GM12878 (cell line): ENCODE results near the gene GRM3. TPM values are rescaled to one million over a fixed set of nuclear protein-coding genes. Genes with fewer than 3 reads are reported as not detected.

Experiments
- ATAC-seq: fragments of 200-7000 bp; cut with Tn5 transposase; 3 replicates; pipeline ENCODE4 v1.9.1; 2020; ENCODE audit warnings: mild to moderate bottlenecking, moderate library complexity
- BruUV-seq: library from RNA; stranded (reverse); fragments of 400-500 nt; replicated peaks from 2 replicates; lab custom pipeline; 2021; lab: Mats Ljungman, UMichigan
- CTCF ChIA-PET: fragments of 300-600 bp; sonication (Branson Sonifier 250); formaldehyde crosslinking; extraction: SDS; loops from one replicate; lab custom pipeline; 2021; ENCODE audit warnings: inconsistent platforms; lab: Yijun Ruan, JAX
- POLR2A ChIA-PET: fragments of 350-600 bp; formaldehyde crosslinking; extraction: SDS; loops from one replicate; lab custom pipeline; 2021; ENCODE audit warnings: inconsistent platforms; lab: Charles Lee
- RAD21 ChIA-PET: fragments of 300-600 bp; sonication (Branson Sonifier 250); formaldehyde crosslinking; loops from one replicate; lab custom pipeline; 2023; ENCODE audit warnings: antibody characterized with exemption; ENCODE audit not compliant: unreplicated experiment; lab: Charles Lee
- SMC1A ChIA-PET: fragments of 300-600 bp; sonication (Branson Sonifier 250); formaldehyde crosslinking; loops from one replicate; lab custom pipeline; 2023; ENCODE audit not compliant: unreplicated experiment, uncharacterized antibody; lab: Charles Lee
- DNase-seq: peaks from one replicate; pipeline ENCODE4 v3.0.0-alpha.2; 2011; ENCODE audit warnings: low read depth, low spot score
- FAIRE-seq: peaks from 3 replicates; lab custom pipeline; 2011; peaks lifted over from hg19 to GRCh38; lab: Jason Lieb, UNC
- H2AFZ ChIP-seq: 2 replicates; pipeline ENCODE4 v1.6.0; 2011; ENCODE audit warnings: low read depth, low read length, control low read depth; ENCODE audit not compliant: control insufficient read depth
- H3K27ac ChIP-seq: 2 replicates; pipeline ENCODE4 v1.5.1; 2011; ENCODE audit warnings: control low read depth; ENCODE audit not compliant: control insufficient read depth, insufficient read depth
- H3K27me3 ChIP-seq, 2 experiments: replicated peaks in 1 of 2; 2 replicates each; pipeline versions ENCODE4 v1.6.0 to v1.6.1; 2011; ENCODE audit warnings: low read length in 1 of 2; ENCODE audit not compliant: control insufficient read depth in 2 of 2, insufficient read depth in 2 of 2
- H3K36me3 ChIP-seq, 2 experiments: 2 replicates each; pipeline ENCODE4 v1.5.1; 2011; ENCODE audit warnings: low read length in 1 of 2; ENCODE audit not compliant: control insufficient read depth in 2 of 2, insufficient read depth in 2 of 2
- H3K4me1 ChIP-seq: 2 replicates; pipeline ENCODE4 v1.6.1; 2011; ENCODE audit warnings: mild to moderate bottlenecking, low read length, moderate library complexity, mixed read lengths; ENCODE audit not compliant: control insufficient read depth, insufficient read depth
- H3K4me2 ChIP-seq: 2 replicates; pipeline ENCODE4 v1.6.0; 2011; ENCODE audit warnings: control low read depth; ENCODE audit not compliant: control insufficient read depth, insufficient read depth
- H3K4me3 ChIP-seq: fragments of 200-600 bp; sonication (generic); 2 replicates; pipeline ENCODE4 v1.5.1; 2016
- H3K79me2 ChIP-seq: 2 replicates; pipeline ENCODE4 v1.6.0; 2011; ENCODE audit warnings: low read length; ENCODE audit not compliant: control insufficient read depth, insufficient read depth
- H3K9ac ChIP-seq: 2 replicates; pipeline ENCODE4 v1.8.0; 2011; ENCODE audit warnings: low read length, control low read depth, mixed read lengths; ENCODE audit not compliant: control insufficient read depth, insufficient read depth
- H3K9me3 ChIP-seq: replicated peaks from 3 replicates; pipeline ENCODE4 v1.5.1; 2011; ENCODE audit warnings: mild to moderate bottlenecking, low read length; ENCODE audit not compliant: control insufficient read depth, insufficient read depth
- H4K20me1 ChIP-seq: 2 replicates; pipeline ENCODE4 v1.6.0; 2011; ENCODE audit not compliant: control insufficient read depth, insufficient read depth
- KLF5 ChIP-seq: fragments of 450-650 bp; IDR thresholded peaks from 2 replicates; pipeline ENCODE4 v1.6.1; 2014; ENCODE audit warnings: mild to moderate bottlenecking; ENCODE audit not compliant: partially characterized antibody
- NRF1 ChIP-seq: conservative IDR thresholded peaks from 2 replicates; pipeline ENCODE4 v1.6.1; 2011; ENCODE audit warnings: mild to moderate bottlenecking, low read depth, low read length, improper control_type of control experiment
- ZSCAN29 ChIP-seq: fragments of 450-650 bp; IDR thresholded peaks from 2 replicates; pipeline ENCODE4 v1.6.1; 2017; ENCODE audit warnings: mild to moderate bottlenecking, moderate library complexity
- WGBS: methylation state at CpG from one replicate; pipeline ENCODE4 v1.1.6; 2016; ENCODE audit warnings: low lambda C conversion rate; ENCODE audit not compliant: insufficient replicate concordance, insufficient coverage; ENCODE audit errors: missing lambda C conversion rate; 5-methylcytosine and 5-hydroxymethylcytosine counted together
- in situ Hi-C: fragments of 300-500 bp; cut with MboI; formaldehyde crosslinking; loops from 9 replicates; pipeline ENCODE4 v1.14.3; 2018; ENCODE audit warnings: mixed read lengths
- intact Hi-C: fragments of 100-400 bp; cut with micrococcal nuclease; formaldehyde crosslinking; loops from one replicate; pipeline ENCODE4 v1.14.2; 2022; ENCODE audit not compliant: unreplicated experiment
- polyA plus RNA-seq, 11 experiments: library from polyadenylated mRNA; depleted of rRNA in 4 of 11; unstranded in 6 of 11; stranded (reverse) in 5 of 11; fragments of >200 nt; fragmentation: Nextera tagmentation in 4 of 11; fragmentation: Illumina TruSeq in 1 of 11; extraction: Ambion mirVana in 4 of 11; extraction: Trizol in 1 of 11; gene quantifications; 1 replicate in 1 of 11; 2 replicates in 10 of 11; pipeline versions ENCODE4 v1.2.1 to v1.2.3, GENCODE V29; 2011 to 2016; ENCODE audit warnings: inconsistent platforms in 2 of 11, missing spikeins in 2 of 11, low read depth in 1 of 11
- total RNA-seq, 4 experiments: library from RNA; depleted of rRNA in 3 of 4; stranded (reverse); fragments of >200 nt in 3 of 4; fragmentation: Illumina TruSeq in 1 of 4; extraction: Trizol in 1 of 4; gene quantifications; 2 replicates each; pipeline versions ENCODE4 v1.2.1 to v1.2.3, GENCODE V29; 2013 to 2021
- TF ChIP-seq, protein P1 (sequence below): IDR thresholded peaks from 2 replicates; pipeline ENCODE4 v1.6.1; 2012; ENCODE audit warnings: low read length, inconsistent platforms
- TF ChIP-seq, protein P2 (sequence below): fragments of 150-350 bp; IDR thresholded peaks from 2 replicates; pipeline ENCODE4 v1.6.1; 2014; ENCODE audit warnings: mild to moderate bottlenecking, low read depth, low read length

Gene GRM3
- total and polyA plus RNA-seq, 10 of the 15 experiments (the other 5 are each of a cell fraction or from before 2014, with no cell fraction given), result 0.03 to 0.49 (median 0.15) TPM; not detected in 1

DNA sequence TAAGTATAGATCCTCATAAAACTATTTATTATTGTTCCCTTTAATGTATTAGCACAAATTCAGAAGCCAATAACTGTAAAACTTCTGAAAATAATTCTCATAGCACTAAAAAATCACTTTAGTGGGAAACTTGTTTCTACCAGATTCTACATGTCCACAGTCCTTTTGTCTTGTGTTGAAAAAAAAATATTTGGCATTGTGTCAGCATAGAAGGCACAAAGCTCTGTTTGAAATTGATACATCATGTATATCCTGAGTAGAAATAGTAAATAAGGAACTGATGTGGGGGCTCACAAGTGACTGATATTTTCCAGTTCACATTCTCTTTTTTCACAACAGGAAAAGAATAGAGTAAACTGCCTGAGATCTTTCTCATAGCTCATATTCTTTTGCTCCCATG lies 134.6 kb downstream of the GRM3 start:
- POLR2A ChIA-PET, result interaction anchor here (0.7 kb wide), 1 partner anchor 9 kb away, joined by 3 read pairs; no protein-coding TSS in a partner anchor
- RAD21 ChIA-PET, result no interaction called here

DNA sequence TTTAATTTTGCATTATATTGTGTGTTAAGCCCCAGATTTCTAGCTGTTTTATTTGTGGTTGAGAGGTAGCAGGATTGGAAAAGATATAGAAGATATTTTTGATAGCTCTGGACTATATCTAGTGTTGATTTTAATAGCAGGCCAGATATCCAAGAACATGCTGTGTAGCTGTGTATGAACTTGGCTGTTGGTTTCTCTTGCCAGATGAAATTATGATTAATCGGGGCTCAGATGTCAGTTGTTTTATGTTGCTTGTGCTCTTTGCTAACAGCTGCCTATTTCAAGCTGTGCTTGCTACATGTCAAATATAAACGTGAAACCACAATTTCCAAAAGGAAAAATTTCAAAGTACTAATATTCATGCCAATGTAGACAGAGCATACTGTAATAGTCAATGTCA lies 141.1 kb downstream of the GRM3 start:
- in situ Hi-C loops, result no loop called here

More for the DNA sequence above, 134.6 kb downstream of the GRM3 start:
- no peak for FAIRE-seq
- in situ Hi-C loops, result no loop called here
- no peaks in the 10 kb centered on the region for H3K4me1 ChIP-seq
- BruUV-seq, result no TSS peak
- SMC1A ChIA-PET, result interaction anchor here (0.6 to 1.0 kb wide), 2 partner anchors 10 to 1037 kb away, joined by 3 read pairs; no protein-coding TSS in a partner anchor
- no peak overlapping the region for H3K4me2 ChIP-seq
- no peaks in the 10 kb centered on the region for H3K79me2 ChIP-seq
- H3K27ac ChIP-seq, result no peak overlapping the region
- no peak for ATAC-seq
- no peak for DNase-seq
- CTCF ChIA-PET, result interaction anchor here (0.9 to 1.0 kb wide), 2 partner anchors 12 to 31 kb away, joined by 3 read pairs; no protein-coding TSS in a partner anchor
- no peaks in the 10 kb centered on the region for H3K9me3 ChIP-seq
- H3K27me3 ChIP-seq, result no peaks in the 10 kb centered on the region
- H3K36me3 ChIP-seq, result no peaks in the 10 kb centered on the region
- intact Hi-C loops, result no loop called here
- no peak overlapping the region for H3K9ac ChIP-seq
- TF ChIP-seq, protein P1, sequence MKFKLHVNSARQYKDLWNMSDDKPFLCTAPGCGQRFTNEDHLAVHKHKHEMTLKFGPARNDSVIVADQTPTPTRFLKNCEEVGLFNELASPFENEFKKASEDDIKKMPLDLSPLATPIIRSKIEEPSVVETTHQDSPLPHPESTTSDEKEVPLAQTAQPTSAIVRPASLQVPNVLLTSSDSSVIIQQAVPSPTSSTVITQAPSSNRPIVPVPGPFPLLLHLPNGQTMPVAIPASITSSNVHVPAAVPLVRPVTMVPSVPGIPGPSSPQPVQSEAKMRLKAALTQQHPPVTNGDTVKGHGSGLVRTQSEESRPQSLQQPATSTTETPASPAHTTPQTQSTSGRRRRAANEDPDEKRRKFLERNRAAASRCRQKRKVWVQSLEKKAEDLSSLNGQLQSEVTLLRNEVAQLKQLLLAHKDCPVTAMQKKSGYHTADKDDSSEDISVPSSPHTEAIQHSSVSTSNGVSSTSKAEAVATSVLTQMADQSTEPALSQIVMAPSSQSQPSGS, result peak; percentile 60; the same call in 1 of the 2 replicates
- no peak for TF ChIP-seq NRF1
- H4K20me1 ChIP-seq, result no peaks in the 10 kb centered on the region
- no peak overlapping the region for H3K4me3 ChIP-seq
- H2AFZ ChIP-seq, result no peak overlapping the region

More for the DNA sequence above, 141.1 kb downstream of the GRM3 start:
- no peak for DNase-seq
- intact Hi-C loops, result no loop called here
- FAIRE-seq, result no peak
- no peaks in the 10 kb centered on the region for H3K27me3 ChIP-seq
- no peak for ATAC-seq
- H3K36me3 ChIP-seq, result no peaks in the 10 kb centered on the region
- no peak overlapping the region for H3K27ac ChIP-seq
- H4K20me1 ChIP-seq, result no peaks in the 10 kb centered on the region
- no peak overlapping the region for H3K4me2 ChIP-seq
- TF ChIP-seq KLF5 (no peak), ZSCAN29 (no peak)
- TF ChIP-seq, protein P2, sequence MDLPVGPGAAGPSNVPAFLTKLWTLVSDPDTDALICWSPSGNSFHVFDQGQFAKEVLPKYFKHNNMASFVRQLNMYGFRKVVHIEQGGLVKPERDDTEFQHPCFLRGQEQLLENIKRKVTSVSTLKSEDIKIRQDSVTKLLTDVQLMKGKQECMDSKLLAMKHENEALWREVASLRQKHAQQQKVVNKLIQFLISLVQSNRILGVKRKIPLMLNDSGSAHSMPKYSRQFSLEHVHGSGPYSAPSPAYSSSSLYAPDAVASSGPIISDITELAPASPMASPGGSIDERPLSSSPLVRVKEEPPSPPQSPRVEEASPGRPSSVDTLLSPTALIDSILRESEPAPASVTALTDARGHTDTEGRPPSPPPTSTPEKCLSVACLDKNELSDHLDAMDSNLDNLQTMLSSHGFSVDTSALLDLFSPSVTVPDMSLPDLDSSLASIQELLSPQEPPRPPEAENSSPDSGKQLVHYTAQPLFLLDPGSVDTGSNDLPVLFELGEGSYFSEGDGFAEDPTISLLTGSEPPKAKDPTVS, result no peak
- TF ChIP-seq, all 136 proteins: peak for 0
- ChIA-PET POLR2A (no interaction called here), RAD21 (interaction anchor here (0.6 kb wide), 1 partner anchor 121 kb away, joined by 3 read pairs; no protein-coding TSS in a partner anchor), SMC1A (no interaction called here), CTCF (no interaction called here)
- Histone ChIP-seq H3K9me3 (peaks cover 3% of the 10 kb centered on the region; the same call in 1 of the 3 replicates), H3K9ac (no peak overlapping the region), H3K4me3 (no peak overlapping the region), H3K79me2 (no peaks in the 10 kb centered on the region), H3K4me1 (peaks cover 29% of the 10 kb centered on the region), H2AFZ (no peak overlapping the region)
- WGBS, result 74% methylated on average over 2 of the region's 2 CpGs
- BruUV-seq, result no TSS peak
